ENCODE results near the gene DCPS.
A peak's percentile ranks its signal among the peaks of the same experiment; 100 is the strongest.
"Not testable (repeated sequence)": the region's sequence is repeated elsewhere in the genome, so short reads cannot be mapped to it uniquely, and the experiment has no call there.

Gene DCPS

DNA sequence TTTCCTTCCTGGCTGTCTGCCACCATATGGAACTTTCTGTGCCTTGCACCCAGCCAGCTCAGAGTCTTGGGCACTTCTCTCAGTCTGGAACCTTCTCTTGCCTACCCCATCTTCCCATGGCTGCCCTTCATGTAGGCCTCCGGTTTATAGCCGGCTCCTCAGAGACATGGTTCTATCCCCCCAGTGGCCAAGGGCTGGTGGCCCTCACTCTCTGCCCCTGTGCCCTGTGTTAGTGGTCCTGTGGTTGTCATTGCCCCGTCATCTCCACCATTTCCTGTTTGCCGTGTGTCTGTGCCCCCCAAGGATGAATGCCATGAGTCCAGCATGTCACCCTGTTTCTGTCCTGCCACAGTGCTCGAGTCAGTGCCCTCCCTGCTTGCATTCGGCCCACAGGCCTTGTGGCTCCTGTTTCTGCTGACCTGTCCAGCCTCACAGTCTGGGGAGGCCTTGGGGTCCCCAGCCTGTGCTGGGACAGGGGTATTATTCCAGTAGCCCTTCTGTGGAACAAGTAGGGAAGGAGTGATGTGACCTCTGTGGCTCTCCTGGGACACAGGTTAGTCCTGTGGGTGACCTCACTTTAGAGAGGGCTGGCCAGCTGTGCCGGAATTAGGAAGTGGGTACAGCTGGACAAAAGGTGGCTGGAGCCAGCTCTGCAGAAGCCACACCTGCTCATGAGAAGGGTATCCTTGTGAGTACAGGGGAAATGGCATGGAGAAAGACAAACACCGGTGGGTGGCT lies 82.3 kb downstream of the DCPS start:
- DNase-seq, result no peak

DNA sequence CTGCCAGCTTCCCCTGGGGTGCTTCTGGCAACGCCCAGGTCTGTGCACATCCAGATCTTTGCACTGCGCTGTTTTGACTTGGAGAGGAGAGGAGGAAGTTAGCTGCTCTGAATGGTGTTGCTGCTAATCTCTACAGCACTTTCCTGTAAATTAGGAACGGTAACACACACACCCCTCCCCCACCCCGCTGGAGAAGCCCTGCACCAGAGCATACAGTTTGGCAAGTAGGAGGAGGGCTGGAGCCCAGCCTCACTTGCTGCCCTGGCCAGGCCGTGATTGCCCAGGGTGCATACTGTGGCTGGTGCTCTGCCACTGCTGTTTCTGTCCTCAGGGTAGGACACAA lies 82.8 kb downstream of the DCPS start:
- not testable (repeated sequence) for DNase-seq

DNA sequence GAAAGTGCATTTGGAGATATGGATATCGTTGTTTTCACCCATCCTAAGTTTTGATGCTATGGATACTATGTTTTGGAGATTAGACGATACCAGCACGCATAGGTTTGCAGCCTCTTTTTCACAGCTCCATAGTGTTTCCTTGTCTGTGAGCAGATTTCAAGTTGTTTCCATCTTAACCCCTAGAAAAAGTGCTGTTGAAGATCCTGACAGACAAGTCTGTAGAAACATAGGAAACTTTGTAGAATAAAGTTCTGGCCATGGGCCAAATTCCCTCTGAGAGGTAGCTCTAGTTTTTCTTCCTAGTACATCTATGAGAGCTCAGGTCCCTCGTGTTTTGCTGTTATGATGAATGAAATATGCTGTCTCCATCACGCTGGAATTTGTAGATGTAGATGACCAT lies 84.0 kb downstream of the DCPS start:
- no peak for DNase-seq

DNA sequence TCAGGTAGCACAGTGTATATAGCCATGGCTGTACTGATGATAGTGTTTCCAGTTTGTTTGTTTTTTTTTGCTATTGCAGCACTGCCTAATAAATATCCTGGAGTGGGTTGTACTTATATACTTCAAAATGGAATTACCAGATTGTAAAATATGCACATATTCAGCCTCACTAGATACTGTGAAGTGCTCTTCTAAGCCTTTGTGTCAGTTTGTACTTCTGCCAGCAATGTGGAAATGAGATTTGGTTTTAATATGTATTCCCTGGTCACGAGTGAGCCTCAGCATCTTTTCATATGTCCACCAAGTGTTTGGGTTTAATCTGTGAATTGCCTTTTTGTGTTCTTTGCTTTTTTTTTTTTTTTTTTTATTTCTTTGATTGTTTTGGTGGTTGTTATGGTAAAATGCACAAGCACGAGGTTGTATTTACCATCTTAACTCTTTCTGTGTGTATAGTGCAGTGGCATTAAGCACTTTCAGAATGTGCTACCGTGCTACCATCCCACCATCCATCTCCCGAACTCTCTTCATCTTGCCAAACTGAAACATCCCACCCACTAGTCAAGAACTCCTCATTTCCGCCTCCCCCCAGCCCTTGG lies 86.5 kb downstream of the DCPS start:
- DNase-seq, result no peak

DNA sequence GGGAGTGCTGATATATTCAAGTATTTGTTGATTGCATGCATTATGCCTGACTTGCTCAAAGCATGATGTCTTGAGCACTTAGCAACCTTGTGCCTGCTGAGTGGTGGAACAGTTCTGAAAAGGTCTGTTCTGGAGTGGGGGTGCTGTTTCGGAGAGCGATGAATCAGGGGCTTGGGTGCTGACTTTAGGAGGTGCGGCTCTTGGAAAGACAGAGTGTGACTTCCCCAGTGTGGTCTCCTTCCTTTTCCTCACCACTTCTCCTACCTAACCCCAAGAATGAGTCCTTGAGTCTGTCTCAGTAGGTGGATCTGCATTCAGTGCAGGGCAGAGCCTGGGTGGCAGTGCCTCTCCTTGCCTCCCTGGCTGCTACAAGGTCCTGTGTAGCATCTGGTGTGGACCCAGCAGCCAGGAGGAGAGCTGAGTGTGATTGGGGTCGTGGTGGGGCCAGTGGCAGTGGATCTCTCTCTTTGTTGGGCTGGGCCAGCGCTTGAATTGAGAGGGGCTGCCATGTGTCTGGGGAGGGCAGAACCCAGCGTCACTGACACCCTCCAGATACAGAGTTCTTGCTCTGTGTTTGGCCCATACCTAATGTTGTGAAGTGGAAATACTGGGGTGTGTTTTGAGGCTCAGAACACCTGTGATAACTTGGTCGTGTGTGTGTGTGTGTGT lies 87.6 kb downstream of the DCPS start:
- no peak for DNase-seq

DNA sequence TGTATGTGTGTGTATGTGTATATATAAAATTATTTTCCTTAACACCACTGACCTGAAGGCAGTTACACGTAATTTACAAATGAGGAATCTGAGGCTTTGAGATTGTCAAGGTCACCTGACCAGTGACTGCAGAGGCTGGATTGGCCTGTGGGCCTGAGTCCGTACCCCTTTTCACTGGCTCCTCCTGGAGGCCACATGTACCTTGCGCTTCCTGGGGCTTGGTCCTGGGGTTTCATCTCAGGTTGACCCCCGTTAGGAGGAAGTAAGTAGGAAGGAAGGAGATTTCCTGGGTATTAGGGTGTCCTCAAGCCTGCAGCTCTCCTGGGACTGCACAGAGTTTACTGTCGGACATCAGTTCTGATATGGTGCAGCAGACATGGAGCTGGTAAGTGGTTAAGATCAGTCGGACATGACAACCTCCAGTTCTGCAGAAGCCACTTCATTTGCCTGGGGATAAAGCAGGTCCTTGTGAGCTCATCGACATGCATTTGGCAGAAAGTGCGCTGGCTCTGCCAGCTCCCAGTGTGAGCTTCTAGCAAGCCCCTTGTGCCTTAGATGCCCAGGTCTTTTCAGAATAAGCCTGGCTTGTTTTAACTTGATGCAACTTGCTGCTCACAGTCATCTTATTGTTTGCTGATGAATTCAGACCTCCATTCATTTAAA lies 88.2 kb downstream of the DCPS start:
- DNase-seq, result no peak

DNA sequence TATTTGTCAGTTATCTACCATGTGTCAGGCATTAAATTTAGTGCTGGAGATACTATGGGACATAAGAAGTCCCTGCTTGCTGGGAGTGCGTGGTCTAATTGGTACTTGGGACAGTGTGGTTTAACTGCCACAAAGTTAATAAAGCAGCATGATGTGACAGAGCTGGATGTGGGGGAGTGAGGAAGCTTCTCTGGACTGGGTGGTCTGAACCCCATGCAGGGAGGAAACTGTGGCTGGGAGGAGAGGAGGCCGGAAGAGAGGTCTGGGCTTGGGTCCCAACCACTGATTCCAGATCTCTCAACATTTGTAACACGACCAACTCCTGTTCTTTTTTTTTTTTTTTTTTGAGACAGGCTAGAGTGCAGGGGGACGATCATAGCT lies 88.8 kb downstream of the DCPS start:
- DNase-seq, result peak; percentile 47

DNA sequence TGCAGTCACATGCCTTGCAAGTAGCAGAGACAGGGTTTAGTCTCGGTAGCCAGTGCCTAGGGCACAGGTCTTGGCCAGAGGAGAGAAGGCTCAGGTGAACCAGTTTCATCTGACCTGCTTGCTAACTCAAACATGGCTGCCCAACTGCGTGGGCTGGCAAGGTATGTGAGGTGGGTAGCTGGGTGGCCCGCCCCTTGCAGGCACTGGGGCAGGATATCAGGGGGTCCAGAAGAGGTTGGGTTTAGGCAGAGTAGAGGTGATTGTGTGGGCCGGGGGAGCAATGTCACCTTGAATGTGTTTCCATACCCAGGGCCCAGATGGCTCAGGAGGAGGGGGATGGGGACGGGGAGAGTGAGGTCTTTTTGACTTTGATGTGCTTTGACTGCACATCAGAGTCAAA lies 89.3 kb downstream of the DCPS start:
- DNase-seq, result no peak

DNA sequence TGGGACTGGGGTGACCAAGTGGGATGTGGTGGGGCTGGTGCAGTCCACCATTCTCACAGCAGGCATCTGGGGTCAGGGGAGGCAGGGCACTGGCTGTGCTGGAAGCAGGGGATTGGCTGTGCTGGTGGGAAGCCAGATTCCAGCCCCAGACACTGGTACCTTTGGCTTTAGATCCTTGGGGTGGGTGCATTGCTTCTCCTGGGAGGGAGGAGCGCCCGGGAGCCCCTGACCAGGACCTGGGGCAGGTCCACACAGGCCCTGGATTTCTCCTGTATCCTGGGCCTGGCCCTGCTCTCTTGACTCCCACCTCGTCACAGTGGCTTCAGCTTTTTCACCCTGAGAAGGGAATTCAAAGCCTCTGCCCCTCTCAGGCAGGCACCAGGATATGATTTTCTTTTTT lies 90.2 kb downstream of the DCPS start:
- DNase-seq, result no peak

DNA sequence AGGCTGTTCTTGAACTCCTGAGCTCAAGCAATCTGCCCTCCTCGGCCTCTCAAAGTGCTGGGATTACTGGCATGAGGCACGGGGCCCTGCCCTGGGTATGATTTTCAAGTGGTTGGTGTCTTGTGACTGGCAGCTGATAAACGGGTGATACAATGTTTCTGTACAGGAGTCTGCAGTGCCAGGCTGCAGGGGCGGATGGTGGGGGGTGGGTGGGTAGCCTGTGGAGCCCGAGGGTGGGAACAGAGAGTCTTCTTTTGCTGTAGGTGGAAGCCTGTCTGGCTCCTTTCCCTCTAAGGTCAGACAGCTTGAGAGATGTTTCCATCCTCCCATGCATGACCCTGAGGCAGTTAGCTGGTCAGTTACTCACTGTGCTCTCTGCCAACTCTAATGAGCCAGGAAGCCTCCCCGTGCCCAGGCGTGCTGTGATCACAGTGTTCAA lies 90.8 kb downstream of the DCPS start:
- DNase-seq, result not testable (repeated sequence)
